ENCODE data around the gene RUSF1. TPM values are rescaled to one million over a fixed set of nuclear protein-coding genes. Genes with fewer than 3 reads are reported as not detected.

Gene RUSF1
- total and polyA plus RNA-seq, 10 of the 15 experiments (the other 5 are each of a cell fraction or from before 2014, with no cell fraction given), result 0.20 to 46.3 (median 29.7) TPM

DNA sequence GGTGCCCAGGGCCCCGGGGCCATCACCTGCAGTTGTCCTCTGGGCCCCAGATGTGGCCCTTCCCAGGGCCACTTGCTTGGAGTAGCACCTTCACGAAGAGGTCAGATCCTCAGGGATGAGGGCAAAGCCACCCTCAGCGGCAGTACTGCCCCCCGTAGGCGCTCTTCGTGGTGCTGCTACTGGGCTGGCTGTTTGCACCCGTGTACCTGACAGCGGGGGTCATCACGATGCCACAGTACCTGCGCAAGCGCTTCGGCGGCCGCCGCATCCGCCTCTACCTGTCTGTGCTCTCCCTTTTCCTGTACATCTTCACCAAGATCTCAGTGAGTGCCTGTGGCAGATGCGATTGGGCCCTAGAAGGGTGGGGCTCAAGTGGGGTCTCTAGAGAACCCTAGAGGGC, 22.6 kb downstream of the RUSF1 start (continued):
- TF ChIP-seq, protein P1, sequence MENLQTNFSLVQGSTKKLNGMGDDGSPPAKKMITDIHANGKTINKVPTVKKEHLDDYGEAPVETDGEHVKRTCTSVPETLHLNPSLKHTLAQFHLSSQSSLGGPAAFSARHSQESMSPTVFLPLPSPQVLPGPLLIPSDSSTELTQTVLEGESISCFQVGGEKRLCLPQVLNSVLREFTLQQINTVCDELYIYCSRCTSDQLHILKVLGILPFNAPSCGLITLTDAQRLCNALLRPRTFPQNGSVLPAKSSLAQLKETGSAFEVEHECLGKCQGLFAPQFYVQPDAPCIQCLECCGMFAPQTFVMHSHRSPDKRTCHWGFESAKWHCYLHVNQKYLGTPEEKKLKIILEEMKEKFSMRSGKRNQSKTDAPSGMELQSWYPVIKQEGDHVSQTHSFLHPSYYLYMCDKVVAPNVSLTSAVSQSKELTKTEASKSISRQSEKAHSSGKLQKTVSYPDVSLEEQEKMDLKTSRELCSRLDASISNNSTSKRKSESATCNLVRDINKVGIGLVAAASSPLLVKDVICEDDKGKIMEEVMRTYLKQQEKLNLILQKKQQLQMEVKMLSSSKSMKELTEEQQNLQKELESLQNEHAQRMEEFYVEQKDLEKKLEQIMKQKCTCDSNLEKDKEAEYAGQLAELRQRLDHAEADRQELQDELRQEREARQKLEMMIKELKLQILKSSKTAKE (IDR thresholded peaks at IDR 0.05; ENCODE audit: low read depth, poor library complexity, severe bottlenecking), result no peak

DNA sequence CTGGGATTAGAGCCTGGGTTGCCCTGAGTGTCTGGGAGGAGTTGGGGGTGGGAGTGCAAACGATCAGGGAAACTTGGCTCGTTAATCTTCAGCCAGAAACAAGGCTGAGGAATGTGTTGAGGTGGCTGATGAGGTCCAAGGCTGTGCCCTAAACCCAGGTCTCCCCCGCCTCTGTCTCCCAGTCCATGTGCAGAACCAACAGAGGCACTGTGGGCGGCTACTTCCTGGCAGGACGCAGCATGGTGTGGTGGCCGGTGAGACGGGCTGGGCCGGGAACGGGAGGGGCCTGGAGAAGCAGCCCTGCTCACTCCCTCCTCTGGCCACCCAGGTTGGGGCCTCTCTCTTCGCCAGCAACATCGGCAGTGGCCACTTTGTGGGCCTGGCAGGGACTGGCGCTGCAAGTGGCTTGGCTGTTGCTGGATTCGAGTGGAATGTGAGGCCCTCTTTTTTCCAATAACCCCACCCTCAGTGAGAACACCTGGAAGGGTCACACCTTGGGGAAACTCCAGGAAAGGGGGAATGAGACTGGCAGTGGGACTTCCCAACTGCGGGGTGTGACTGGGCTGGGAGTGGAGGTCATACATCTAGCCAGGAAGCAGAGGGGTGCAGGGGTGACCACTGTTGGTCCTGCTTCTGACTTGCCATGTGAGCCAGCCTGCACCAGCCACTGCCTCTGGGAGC, 23.6 kb downstream of the RUSF1 start:
- intact Hi-C loops (cut with micrococcal nuclease; ENCODE audit: unreplicated experiment) (no loop called here), in situ Hi-C loops (cut with MboI) (no loop called here)
- Histone ChIP-seq H3K27ac (ENCODE audit: control insufficient read depth, insufficient read depth) (no peak overlapping the region), H2AFZ (ENCODE audit: control insufficient read depth, low read depth, low read length) (no peak overlapping the region), H3K9ac (ENCODE audit: control insufficient read depth, insufficient read depth, low read length) (no peak overlapping the region), H3K4me3 (no peak overlapping the region), H4K20me1 (ENCODE audit: control insufficient read depth, insufficient read depth) (no peaks in the 10 kb centered on the region), H3K27me3 (replicated peaks in 1 of 2; ENCODE audit: control insufficient read depth in 2 of 2, insufficient read depth in 2 of 2, low read length in 1 of 2) (peaks cover 0 to 2% of the 10 kb centered on the region in 2 experiments; a peak in 3 of 4 replicates), H3K79me2 (ENCODE audit: control insufficient read depth, insufficient read depth, low read length) (no peaks in the 10 kb centered on the region), H3K36me3 (ENCODE audit: control insufficient read depth in 2 of 2, insufficient read depth in 2 of 2, low read length in 1 of 2) (no peaks in the 10 kb centered on the region; a peak in 1 of 4 replicates), H3K9me3 (replicated peaks; ENCODE audit: control insufficient read depth, insufficient read depth, low read length) (no peaks in the 10 kb centered on the region), H3K4me1 (ENCODE audit: control insufficient read depth, insufficient read depth, low read length) (0 out of 2 replicates have a peak, but pooled peaks cover 3% of the 10 kb centered on the region), H3K4me2 (ENCODE audit: control insufficient read depth, insufficient read depth) (no peak overlapping the region)
- no peak for DNase-seq (ENCODE audit: low read depth, low spot score)
- BruUV-seq (replicated peaks), result no TSS peak
- SMC1A ChIA-PET (ENCODE audit: uncharacterized antibody, unreplicated experiment), result interaction anchor here (0.7 kb wide), 1 partner anchor 298 kb away, joined by 4 read pairs; no protein-coding TSS in a partner anchor
- POLR2A ChIA-PET, result no interaction called here
- FAIRE-seq, result no peak
- WGBS (ENCODE audit: insufficient coverage, insufficient replicate concordance, low lambda C conversion rate, missing lambda C conversion rate), result 41% methylated on average over 12 of the region's 14 CpGs
- CTCF ChIA-PET, result interaction anchor here (1.6 kb wide), 1 partner anchor 14 kb away, joined by 3 read pairs; no protein-coding TSS in a partner anchor
- RAD21 ChIA-PET (ENCODE audit: unreplicated experiment), result no interaction called here
- no peak for ATAC-seq
- TF ChIP-seq, protein P2, sequence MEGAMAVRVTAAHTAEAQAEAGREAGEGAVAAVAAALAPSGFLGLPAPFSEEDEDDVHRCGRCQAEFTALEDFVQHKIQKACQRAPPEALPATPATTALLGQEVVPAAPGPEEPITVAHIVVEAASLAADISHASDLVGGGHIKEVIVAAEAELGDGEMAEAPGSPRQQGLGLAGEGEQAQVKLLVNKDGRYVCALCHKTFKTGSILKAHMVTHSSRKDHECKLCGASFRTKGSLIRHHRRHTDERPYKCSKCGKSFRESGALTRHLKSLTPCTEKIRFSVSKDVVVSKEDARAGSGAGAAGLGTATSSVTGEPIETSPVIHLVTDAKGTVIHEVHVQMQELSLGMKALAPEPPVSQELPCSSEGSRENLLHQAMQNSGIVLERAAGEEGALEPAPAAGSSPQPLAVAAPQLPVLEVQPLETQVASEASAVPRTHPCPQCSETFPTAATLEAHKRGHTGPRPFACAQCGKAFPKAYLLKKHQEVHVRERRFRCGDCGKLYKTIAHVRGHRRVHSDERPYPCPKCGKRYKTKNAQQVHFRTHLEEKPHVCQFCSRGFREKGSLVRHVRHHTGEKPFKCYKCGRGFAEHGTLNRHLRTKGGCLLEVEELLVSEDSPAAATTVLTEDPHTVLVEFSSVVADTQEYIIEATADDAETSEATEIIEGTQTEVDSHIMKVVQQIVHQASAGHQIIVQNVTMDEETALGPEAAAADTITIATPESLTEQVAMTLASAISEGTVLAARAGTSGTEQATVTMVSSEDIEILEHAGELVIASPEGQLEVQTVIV (IDR thresholded peaks at IDR 0.05; ENCODE audit: borderline replicate concordance, partially characterized antibody), result no peak
- TF ChIP-seq, protein P3, sequence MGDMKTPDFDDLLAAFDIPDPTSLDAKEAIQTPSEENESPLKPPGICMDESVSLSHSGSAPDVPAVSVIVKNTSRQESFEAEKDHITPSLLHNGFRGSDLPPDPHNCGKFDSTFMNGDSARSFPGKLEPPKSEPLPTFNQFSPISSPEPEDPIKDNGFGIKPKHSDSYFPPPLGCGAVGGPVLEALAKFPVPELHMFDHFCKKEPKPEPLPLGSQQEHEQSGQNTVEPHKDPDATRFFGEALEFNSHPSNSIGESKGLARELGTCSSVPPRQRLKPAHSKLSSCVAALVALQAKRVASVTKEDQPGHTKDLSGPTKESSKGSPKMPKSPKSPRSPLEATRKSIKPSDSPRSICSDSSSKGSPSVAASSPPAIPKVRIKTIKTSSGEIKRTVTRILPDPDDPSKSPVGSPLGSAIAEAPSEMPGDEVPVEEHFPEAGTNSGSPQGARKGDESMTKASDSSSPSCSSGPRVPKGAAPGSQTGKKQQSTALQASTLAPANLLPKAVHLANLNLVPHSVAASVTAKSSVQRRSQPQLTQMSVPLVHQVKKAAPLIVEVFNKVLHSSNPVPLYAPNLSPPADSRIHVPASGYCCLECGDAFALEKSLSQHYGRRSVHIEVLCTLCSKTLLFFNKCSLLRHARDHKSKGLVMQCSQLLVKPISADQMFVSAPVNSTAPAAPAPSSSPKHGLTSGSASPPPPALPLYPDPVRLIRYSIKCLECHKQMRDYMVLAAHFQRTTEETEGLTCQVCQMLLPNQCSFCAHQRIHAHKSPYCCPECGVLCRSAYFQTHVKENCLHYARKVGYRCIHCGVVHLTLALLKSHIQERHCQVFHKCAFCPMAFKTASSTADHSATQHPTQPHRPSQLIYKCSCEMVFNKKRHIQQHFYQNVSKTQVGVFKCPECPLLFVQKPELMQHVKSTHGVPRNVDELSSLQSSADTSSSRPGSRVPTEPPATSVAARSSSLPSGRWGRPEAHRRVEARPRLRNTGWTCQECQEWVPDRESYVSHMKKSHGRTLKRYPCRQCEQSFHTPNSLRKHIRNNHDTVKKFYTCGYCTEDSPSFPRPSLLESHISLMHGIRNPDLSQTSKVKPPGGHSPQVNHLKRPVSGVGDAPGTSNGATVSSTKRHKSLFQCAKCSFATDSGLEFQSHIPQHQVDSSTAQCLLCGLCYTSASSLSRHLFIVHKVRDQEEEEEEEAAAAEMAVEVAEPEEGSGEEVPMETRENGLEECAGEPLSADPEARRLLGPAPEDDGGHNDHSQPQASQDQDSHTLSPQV (IDR thresholded peaks at IDR 0.05), result no peak
- TF ChIP-seq SMAD1 (IDR thresholded peaks at IDR 0.05; ENCODE audit: low read depth, partially characterized antibody) (no peak), CHD2 (IDR thresholded peaks at IDR 0.05; ENCODE audit: borderline replicate concordance, low read depth, low read length) (no peak), TARDBP (IDR thresholded peaks at IDR 0.05; ENCODE audit: borderline replicate concordance) (no peak), ZZZ3 (IDR thresholded peaks at IDR 0.05; ENCODE audit: control insufficient read depth, insufficient read length, low read depth) (no peak), ESRRA (IDR thresholded peaks at IDR 0.05; ENCODE audit: low read length) (no peak), SRF (IDR thresholded peaks at IDR 0.05; ENCODE audit: low read depth in 2 of 2, low read length in 2 of 2) (no peak)
- TF ChIP-seq, protein P4, sequence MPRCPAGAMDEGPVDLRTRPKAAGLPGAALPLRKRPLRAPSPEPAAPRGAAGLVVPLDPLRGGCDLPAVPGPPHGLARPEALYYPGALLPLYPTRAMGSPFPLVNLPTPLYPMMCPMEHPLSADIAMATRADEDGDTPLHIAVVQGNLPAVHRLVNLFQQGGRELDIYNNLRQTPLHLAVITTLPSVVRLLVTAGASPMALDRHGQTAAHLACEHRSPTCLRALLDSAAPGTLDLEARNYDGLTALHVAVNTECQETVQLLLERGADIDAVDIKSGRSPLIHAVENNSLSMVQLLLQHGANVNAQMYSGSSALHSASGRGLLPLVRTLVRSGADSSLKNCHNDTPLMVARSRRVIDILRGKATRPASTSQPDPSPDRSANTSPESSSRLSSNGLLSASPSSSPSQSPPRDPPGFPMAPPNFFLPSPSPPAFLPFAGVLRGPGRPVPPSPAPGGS (IDR thresholded peaks at IDR 0.05; ENCODE audit: borderline replicate concordance, insufficient read depth, low read depth, low read length, poor library complexity, severe bottlenecking), result no peak

Measured in GM12878 (cell line).